Putamen (tissue), 1 donor: ENCODE measurements around the gene BNIP5.
A peak's percentile ranks its signal among the peaks of the same experiment; 100 is the strongest.

Source experiments
- DNase-seq: peaks from one replicate; pipeline ENCODE4 v3.0.0-alpha.2; 2016; ENCODE audit warnings: low spot score

Gene BNIP5

DNA sequence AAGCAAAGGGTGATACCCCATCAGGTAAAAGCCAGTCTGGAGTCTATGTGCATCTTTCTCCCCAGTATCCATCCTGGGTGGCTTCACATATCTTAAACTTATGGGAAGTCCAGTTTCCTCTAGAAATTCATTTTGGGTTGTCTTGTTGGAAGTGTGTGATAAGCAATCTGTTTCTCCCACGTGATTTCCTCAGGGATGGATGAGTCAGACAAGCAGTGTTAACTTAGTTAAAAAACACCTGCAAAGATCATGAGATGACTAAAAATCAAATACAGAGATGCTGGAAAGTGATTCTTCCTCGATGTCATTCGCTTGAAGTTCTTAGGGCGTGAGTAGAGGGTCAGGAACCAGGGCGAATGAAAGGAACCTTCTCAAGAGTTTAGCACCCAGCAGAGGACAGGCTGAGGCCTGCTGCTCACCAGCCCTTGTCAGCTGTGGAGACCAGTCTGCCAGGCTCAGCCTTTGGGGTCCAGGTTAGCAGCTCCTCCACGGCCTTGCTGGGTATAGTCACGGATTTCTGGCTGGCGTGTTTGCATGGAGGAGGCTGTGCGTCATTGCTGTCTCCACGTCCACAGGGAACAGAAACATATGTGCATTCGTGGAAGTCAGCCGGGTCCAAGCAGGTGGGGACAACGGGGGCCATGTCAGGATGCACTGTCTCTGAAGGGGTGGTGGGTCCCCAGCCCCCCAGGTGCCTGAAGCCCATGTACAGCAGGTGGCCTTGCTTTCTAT is 69.6 kb downstream of the BNIP5 start:
- peak; percentile 53 for DNase-seq
